Suppressor macrophage (primary cell): Measurements from ENCODE around the gene CD46.
A peak's percentile ranks its signal among the peaks of the same experiment; 100 is the strongest.

Experiments used
- DNase-seq, 4 experiments: peaks; one replicate each; pipeline ENCODE4 v3.0.0-alpha.2; 2020 to 2022

Gene CD46

GRCh38 chr1:207815913-207816291 lies 64.0 kb downstream of the CD46 start:
- DNase-seq = peak; percentile 38 to 72 (median 49)

DNA sequence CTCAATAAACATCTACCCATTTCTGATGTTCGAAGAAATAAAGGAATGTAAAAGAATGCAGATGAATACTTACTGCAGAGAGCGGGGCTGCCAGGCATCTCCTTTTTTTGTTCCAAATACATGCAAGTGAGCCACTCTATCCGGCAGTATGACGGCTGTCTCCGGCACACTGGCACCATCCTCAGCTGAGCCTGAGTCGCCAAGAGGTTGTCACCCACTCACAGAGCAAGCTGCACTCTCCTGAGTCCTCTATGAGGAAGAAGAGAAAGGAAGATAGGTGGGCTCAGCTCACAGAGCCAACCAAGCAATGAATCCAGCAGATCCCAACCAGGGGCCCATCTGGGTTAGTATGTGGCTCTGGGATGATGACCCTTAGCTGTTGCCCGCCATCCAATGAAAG lies 65.3 kb downstream of the CD46 start:
- DNase-seq = peak in 3 of 4 experiments; percentile 35 to 52 (median 44)

- peak in 2 of 4 experiments; percentile 30 to 39 for DNase-seq
Measured at GRCh38 chr1:207817778-207818751, 66.2 kb downstream of the CD46 start.

DNA sequence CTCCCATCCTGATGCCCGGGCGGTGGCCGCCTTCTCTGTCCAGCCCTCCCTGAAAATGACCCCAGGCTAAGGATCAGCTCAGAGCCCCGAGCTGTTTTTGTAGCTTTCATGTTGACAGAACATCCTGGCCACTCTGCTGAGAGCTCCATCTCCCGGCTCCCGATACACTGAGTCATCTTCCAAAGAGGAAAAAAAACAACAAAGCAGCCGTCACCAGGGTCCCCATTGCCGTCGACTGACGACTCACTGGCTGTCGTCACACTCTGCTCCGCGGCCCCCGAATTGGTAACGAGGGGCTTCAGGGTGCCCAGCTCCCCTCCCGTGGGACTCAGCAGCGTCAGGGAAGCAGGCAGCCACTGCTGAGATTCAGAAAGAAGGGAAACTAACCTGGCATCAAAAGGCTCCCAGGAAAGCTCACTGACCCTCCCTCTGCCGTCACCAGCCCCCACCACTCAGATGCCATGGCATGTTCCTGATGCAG lies 67.2 kb downstream of the CD46 start:
- no peak for DNase-seq

DNA sequence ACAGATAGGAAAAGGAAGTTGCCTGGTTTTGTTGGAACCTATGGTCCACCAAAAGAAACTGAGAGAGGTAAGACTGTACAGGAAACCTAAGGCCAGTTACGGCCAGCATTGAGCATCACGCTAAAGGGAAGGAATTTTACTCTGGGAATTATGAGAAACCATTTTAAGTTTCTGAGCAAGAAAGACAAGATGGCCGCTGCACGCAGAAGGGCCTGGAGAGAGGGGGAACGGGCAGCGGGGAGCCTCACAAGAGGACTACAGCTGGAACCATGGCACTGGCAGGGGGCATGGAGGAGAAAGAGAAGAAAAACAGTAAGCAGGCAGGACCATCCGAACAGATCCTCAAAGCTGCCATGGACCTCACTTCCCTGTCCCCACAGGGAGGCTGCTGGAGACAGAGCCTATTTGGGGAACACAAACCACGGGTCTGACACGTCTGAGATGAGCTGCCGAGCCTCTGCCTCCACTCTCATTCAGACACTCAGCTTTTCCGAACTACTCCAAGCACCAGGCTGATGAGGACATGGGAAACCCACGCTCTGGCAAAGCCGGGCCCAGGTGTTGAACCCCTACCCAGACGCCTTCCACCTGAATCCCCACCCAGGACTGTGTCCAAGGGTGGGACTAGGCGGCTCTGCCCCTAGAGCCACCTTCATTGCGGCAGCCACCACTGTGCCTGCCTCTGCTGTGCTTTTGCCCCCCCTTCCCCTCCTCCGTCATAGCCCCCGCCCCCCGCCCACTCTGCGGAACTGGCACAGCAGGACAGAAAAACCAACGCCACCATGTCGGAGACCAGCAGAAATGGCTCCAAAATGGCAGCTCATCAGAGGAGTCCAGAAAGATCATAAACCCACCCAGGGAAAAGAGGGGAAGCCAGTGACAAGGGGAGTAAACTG lies 69.0 kb downstream of the CD46 start:
- peak in 3 of 4 experiments; percentile 36 to 38 (median 37) for DNase-seq

DNA sequence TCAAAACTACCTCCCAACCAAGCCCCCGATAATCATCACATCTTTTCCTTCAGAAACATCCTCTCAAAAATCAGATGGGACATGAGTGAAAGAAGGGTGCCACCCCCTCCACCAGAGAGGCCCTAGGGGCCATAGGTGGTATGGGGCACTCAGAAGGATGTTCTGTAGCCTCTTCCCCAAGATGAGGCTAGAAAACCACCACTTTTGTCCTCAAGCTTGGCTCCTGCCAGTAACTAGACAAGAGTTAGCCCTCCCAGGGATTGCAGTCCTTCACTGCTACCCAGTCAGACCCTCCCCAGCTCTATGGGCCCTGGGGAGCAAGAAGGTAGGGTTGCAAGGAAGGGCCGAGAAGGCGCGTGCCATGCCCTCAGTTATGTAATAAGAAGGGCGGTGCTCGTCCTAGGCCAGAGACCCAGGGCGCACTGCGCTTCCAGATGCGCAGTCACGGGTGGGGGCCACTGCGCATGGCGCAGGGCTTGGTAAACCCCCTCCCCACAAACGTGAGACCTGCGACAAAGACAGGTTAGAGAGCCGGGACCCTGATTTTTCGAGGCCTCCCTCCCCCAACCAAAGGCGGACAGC lies 69.7 kb downstream of the CD46 start:
- DNase-seq = no peak

DNA sequence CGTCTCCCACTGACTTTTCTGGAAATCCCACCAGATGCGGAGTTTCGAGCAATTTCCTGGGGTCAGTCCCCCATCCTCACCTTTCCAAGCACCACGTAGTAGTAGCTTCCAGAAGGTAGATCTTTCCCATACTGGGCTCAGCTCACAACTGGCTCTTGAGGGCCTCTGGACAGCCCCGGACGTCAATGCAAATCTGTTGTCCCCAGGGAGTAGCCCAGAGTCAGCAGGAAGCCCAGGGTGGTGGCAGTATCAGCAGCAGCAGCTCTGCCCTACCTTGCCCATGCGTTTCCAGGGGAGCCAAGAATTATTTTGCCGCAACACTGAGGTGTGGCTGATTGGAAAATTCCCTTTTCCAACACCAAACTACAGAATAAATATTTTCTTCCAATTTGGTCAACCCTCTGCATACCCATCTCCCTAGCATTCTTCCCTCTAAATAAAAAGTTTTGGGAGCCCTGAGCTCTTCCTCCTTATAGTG lies 70.3 kb downstream of the CD46 start:
- DNase-seq = no peak

- DNase-seq = peak; percentile 75 to 87 (median 83)
Measured at GRCh38 chr1:207822602-207823451, 71.0 kb downstream of the CD46 start.

DNA sequence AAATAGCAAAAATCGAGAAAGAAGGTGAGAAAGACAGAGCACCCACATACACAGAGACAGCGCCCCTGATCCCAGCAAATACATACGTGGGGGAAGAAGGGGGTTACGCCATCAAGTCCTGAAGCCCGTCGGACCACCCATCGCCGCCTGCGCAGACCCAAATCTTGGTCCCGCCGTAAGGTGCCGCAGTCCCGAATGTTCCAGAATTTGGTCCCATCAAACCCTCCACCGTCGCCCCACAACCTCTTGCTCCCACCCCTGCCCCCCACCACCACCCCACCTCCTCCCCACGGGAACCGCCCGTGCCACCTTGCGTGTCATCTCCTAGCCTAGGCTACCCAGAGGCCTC lies 71.7 kb downstream of the CD46 start:
- DNase-seq = no peak

GRCh38 chr1:207823880-207824566 lies 72.2 kb downstream of the CD46 start:
- DNase-seq = peak; percentile 86 to 96 (median 92)

DNA sequence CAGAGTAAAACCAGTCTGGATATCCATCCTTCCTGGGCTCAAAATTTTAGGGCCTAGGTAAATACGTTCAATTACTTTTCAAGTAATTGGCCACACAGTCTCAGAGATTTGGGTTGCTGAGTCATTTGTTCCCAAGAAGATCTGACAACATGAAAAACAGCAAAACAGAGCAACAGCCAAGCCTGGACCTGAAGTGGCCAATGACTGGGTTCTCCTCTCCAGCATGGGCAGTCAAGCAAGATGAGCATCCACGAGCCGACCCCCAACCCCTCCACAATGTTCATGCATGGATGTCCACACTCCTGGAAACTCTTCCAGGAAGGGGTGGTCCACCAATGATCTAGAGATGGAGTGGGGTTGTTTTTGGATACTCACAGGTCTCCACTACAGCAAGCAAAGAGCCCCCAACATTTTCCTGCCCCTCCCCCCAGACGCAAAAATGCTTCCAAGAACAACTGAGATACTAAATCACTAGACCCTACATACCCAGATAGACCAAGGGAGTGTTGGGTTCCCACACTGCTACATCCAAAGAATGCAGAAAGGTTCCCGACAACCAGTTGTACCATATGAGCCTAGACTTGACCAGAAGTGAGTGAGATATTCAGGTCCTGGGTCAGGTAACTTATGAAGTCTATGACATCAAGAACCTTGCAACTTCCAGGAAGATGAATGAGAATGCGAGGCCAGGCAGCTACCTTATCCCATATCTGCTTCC lies 73.0 kb downstream of the CD46 start:
- no peak for DNase-seq

DNA sequence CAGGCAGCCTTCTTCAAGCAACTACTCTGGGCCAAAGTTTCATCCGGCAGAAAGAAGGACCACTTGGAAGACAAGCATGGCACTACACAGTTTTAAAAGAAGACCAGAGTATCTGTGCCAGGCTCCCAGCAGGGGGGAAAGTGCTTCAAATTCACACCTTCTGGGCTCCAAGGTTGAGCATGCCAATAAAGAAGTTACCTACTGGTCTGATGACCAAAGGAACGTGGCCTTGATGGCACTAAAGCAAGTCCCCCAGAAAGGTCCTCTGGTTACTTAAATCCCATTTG lies 73.5 kb downstream of the CD46 start:
- no peak for DNase-seq

GRCh38 chr1:207825719-207826556 lies 74.1 kb downstream of the CD46 start:
- peak; percentile 95 to 99 (median 96) for DNase-seq

- peak in 2 of 4 experiments; percentile 33 to 52 for DNase-seq
Measured at GRCh38 chr1:207826557-207827487, 75.0 kb downstream of the CD46 start.

DNA sequence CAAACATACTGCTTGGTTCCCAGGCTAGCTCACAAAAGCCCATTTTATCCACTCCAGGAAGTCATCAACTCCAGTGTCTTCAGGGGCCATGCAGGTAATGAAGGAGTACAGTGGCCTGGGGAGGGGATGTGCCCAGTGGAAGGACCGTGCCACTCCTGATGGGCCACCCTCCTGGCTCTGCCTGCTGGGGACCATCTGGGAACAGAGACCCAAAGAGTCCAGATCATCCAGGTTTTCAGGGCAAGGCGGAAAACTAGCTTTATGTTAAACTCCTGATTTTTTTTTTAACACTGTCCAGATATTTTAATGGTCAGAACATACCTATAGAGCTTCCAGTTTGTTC lies 75.6 kb downstream of the CD46 start:
- DNase-seq = no peak

DNA sequence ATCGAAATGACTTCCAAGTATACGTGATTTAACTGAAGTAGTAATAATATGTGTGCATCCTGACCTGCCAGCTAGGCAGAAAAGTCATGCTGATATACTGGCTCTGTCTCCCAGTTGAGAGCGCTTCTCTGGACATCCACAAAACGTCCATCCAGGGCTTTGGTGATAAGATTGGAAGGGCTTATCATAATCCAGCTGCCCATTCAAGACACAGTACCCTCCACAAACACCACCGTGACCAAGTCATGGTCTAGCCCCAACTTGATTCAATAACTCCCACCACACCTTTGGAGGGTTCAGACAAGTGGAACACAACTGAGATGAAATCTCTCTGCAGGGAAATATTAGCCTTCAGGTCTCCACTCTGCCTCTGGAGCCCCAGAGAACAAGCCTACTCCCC lies 76.2 kb downstream of the CD46 start:
- no peak for DNase-seq

DNA sequence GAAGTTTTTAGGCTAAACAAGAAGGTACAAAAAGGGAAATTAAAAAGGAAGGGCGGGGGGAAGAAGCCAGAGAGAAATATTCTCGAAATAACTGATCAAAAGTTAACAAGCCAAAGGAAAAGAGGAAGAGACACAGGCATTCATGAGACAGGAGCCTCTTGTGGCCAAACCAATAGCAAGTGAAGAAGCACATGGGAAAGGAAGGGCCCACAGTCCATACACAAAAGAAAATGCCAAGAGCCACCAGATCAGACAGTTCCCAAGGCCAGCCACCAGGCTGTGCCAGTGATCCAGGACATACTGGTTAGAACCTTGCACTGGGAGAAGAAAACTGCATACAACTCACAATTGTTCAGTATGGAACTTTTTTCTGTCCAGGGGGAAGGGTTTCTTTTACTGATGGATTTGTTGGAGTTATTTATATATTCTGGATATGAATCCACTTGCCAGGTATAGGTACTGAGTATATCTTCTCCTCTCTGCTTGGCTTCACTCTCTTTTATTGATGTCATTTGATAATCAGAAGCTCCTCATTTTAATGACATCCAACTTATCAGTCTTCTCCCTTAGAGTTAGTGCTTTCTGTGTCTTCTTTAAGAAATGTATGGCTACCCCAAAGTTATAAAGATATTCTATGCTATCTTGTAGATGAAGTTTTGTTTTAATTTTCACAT lies 76.8 kb downstream of the CD46 start:
- peak; percentile 92 to 96 (median 94) for DNase-seq

DNA sequence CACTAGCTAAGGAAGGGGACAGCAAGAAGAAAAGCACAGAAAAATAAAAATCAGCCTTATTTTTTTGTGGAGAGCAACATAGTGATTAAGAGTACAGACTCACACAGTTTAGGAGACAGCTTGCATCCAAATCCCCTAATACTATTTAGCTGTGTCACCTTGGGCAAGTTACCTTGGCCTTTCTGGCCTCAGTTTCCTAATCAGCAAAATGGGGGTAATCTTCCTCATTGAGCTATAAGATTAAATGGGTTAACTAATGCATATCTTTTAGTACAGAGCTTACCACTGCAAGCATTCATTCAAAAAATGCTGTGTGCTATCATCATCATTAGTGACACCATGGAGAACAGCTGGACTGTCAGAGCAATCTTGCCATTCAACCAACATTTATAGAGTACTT lies 77.7 kb downstream of the CD46 start:
- DNase-seq = no peak
